MM.1S (cell line): ENCODE measurements around the gene ZNF587.
"Not testable (repeated sequence)": the region's sequence is repeated elsewhere in the genome, so short reads cannot be mapped to it uniquely, and the experiment has no call there.

Experiments
- DNase-seq: peaks from one replicate; pipeline ENCODE4 v3.0.0-alpha.2; 2015
- H2AFZ ChIP-seq: fragments of 300-600 bp; sonication (generic); 2 replicates; pipeline ENCODE4 v1.6.0; 2016; ENCODE audit warnings: antibody characterized with exemption, low read length
- H3F3A ChIP-seq: fragments of 300-600 bp; sonication (generic); 2 replicates; pipeline ENCODE4 v1.6.1; 2016; ENCODE audit warnings: mild to moderate bottlenecking, antibody characterized with exemption, low read length, moderate library complexity, mixed read lengths; ENCODE audit not compliant: insufficient read depth
- H3K27ac ChIP-seq: fragments of 300-600 bp; sonication (generic); 2 replicates; pipeline ENCODE4 v1.5.1; 2016; ENCODE audit warnings: mild to moderate bottlenecking, low read length
- H3K27me3 ChIP-seq: fragments of 300-600 bp; sonication (generic); replicated peaks from 2 replicates; pipeline ENCODE4 v1.6.0; 2016; ENCODE audit warnings: low read length; ENCODE audit not compliant: insufficient read depth
- H3K36me3 ChIP-seq: fragments of 300-600 bp; sonication (generic); replicated peaks from 2 replicates; pipeline ENCODE4 v1.6.1; 2016; ENCODE audit warnings: mild to moderate bottlenecking, low read length, mixed read lengths; ENCODE audit not compliant: insufficient read depth
- H3K4me1 ChIP-seq: fragments of 300-600 bp; sonication (generic); 2 replicates; pipeline ENCODE4 v1.6.1; 2016; ENCODE audit warnings: low read length, mixed read lengths
- H3K4me2 ChIP-seq: fragments of 300-600 bp; sonication (generic); 2 replicates; pipeline ENCODE4 v1.6.0; 2016; ENCODE audit warnings: low read depth, low read length
- H3K4me3 ChIP-seq: fragments of 300-600 bp; sonication (generic); 2 replicates; pipeline ENCODE4 v1.5.1; 2016; ENCODE audit warnings: low read length, mixed read lengths
- H3K79me2 ChIP-seq: fragments of 300-600 bp; sonication (generic); 2 replicates; pipeline ENCODE4 v1.6.1; 2016; ENCODE audit warnings: mixed run types, low read length, mixed read lengths
- H3K9ac ChIP-seq: fragments of 300-600 bp; sonication (generic); 2 replicates; pipeline ENCODE4 v1.6.1; 2016; ENCODE audit warnings: low read length, mixed read lengths
- H3K9me2 ChIP-seq: fragments of 300-600 bp; sonication (generic); replicated peaks from 2 replicates; pipeline ENCODE4 v1.6.1; 2016; ENCODE audit warnings: mild to moderate bottlenecking, low read length, mixed read lengths; ENCODE audit not compliant: insufficient read depth
- H3K9me3 ChIP-seq: fragments of 300-600 bp; sonication (generic); replicated peaks from 2 replicates; pipeline ENCODE4 v1.6.1; 2016; ENCODE audit warnings: mild to moderate bottlenecking, low read length, mixed read lengths; ENCODE audit not compliant: insufficient read depth
- H4K20me1 ChIP-seq: fragments of 300-600 bp; sonication (generic); 2 replicates; pipeline ENCODE4 v1.6.1; 2016; ENCODE audit warnings: mild to moderate bottlenecking, low read length, moderate library complexity, mixed read lengths; ENCODE audit not compliant: insufficient read depth
- EZH2 ChIP-seq: fragments of 300-600 bp; sonication (generic); optimal IDR thresholded peaks from 2 replicates; pipeline ENCODE3; 2017; ENCODE audit warnings: low read depth, mild to moderate bottlenecking, antibody characterized with exemption, low read length, mixed read lengths
- EZH2phosphoT487 ChIP-seq: fragments of 300-600 bp; sonication (generic); IDR thresholded peaks from 2 replicates; pipeline ENCODE4 v1.6.1; 2018; ENCODE audit warnings: antibody characterized with exemption, low read length
- TF ChIP-seq, protein P1 (sequence below): fragments of 300-600 bp; sonication (generic); IDR thresholded peaks from 2 replicates; pipeline ENCODE4 v1.5.1; 2016; ENCODE audit warnings: antibody characterized with exemption, low read length, mixed read lengths

The ZNF587 gene

DNA sequence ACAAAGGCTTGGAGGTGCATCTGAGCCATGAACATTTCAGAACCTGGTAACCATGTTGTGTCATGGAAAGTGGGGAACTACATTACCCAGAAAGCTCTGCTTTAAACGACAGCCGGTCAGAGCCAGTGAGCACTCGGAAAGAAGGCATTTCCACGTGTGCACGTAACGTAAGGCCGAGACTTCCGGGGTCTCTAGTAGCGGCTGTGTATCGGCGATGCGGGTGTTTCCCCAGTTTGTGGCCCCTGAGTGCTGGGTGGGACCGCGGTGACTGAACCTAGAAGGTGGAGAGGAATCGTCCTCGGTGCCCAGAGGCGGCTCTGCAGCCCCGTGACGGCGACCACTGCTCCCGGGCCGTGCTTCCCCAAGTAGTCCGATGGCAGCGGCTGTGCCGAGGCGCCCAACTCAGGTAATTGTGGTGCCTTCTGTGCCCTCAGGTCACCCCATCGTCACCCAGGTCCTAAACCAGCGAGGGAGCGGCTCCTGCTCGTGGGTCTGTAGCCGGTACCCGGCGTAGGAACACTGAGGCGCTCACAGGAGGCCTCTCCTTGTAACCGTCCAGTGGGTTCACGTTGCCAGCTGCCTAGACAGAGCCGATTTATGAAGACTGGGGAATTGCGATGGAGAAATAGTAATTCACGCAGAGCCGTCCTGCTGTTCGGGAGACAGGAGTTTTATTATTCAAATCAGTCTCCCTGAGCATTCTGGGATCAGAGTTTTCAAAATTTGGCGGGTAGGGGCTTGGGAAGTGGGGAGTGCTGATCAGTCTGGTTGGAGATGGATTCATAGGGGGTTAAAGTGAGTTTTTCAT lies at the start of gene ZNF587:
ZNF587 (plus strand) TSS at position 194 of the 808 bp plus-strand sequence; CDS start at position 374, 180 bp downstream.
- H3F3A ChIP-seq, H3K27ac ChIP-seq, H3K9me2 ChIP-seq, H3K27me3 ChIP-seq, H3K4me1 ChIP-seq, H3K9me3 ChIP-seq, H3K36me3 ChIP-seq, H2AFZ ChIP-seq, H4K20me1 ChIP-seq: not testable (repeated sequence)
- Histone ChIP-seq H3K4me2 (peak within 1 kb of the TSS; percentile 11; the same call in 1 of the 2 replicates), H3K79me2 (peaks cover 23% of the 10 kb centered on the region), H3K9ac (peak within 1 kb of the TSS; percentile 58; the same call in 1 of the 2 replicates), H3K4me3 (peak within 1 kb of the TSS; percentile 68)
- DNase-seq: peak; percentile 56

DNA sequence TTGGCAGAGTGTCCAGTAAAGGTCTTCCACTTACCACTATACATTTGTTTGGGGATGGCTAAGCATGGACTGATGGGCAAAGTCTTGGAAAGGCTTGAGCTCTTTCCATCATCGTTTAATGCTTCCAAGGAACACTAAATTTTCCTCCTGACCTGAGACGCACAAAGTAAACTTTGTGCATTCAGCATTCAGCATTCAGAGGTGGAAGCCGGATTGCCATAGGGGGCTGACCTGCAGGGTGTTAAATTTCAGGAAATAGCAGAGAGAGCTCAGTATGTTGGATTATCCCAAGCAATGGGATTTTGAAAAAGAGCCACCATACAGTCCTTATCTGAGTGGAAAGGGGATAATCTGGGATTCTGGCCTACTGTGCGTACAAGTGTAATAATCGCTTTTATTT lies 49.0 kb upstream of the ZNF587 start:
- Histone ChIP-seq H4K20me1 (no peaks in the 10 kb centered on the region), H3K27me3 (no peaks in the 10 kb centered on the region), H3K9me3 (no peaks in the 10 kb centered on the region), H3K9ac (no peak overlapping the region), H3K9me2 (no peaks in the 10 kb centered on the region), H3F3A (no peaks in the 10 kb centered on the region), H3K4me2 (no peak overlapping the region), H3K36me3 (no peaks in the 10 kb centered on the region), H3K27ac (no peak overlapping the region), H3K4me3 (no peak overlapping the region), H2AFZ (no peak overlapping the region), H3K79me2 (0 out of 2 replicates have a peak, but pooled peaks cover 2% of the 10 kb centered on the region), H3K4me1 (no peaks in the 10 kb centered on the region)
- DNase-seq: no peak
- TF ChIP-seq EZH2 (no peak), EZH2phosphoT487 (no peak)
- TF ChIP-seq, protein P1, sequence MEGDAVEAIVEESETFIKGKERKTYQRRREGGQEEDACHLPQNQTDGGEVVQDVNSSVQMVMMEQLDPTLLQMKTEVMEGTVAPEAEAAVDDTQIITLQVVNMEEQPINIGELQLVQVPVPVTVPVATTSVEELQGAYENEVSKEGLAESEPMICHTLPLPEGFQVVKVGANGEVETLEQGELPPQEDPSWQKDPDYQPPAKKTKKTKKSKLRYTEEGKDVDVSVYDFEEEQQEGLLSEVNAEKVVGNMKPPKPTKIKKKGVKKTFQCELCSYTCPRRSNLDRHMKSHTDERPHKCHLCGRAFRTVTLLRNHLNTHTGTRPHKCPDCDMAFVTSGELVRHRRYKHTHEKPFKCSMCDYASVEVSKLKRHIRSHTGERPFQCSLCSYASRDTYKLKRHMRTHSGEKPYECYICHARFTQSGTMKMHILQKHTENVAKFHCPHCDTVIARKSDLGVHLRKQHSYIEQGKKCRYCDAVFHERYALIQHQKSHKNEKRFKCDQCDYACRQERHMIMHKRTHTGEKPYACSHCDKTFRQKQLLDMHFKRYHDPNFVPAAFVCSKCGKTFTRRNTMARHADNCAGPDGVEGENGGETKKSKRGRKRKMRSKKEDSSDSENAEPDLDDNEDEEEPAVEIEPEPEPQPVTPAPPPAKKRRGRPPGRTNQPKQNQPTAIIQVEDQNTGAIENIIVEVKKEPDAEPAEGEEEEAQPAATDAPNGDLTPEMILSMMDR: no peak

DNA sequence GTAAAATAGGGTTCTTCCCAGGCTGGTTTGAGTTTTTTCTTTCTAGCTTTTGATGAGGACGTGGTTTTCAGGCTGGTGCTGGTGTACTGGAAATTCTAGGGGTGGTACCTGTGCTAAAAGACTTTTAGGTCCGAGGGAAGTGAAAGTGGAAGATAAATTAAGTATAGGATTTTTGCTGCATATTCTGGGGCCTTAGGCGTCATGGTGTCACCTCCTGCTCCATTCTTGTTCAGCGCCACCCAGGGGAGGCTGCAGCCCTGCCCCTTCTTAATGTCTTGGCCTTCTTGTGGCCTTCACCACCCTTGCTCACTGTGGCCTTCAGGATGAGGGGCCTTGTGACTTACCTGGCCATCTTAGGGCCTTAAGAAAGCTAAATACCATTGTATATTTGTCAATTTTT lies 47.4 kb upstream of the ZNF587 start:
- no peaks in the 10 kb centered on the region for H3F3A ChIP-seq
- no peak overlapping the region for H3K27ac ChIP-seq
- H4K20me1 ChIP-seq: no peaks in the 10 kb centered on the region
- H3K4me3 ChIP-seq: no peak overlapping the region
- no peak overlapping the region for H3K4me2 ChIP-seq
- H3K9me2 ChIP-seq: no peaks in the 10 kb centered on the region
- TF ChIP-seq EZH2phosphoT487 (no peak), EZH2 (no peak)
- TF ChIP-seq, protein P1: no peak
- no peaks in the 10 kb centered on the region for H3K27me3 ChIP-seq
- no peak overlapping the region for H2AFZ ChIP-seq
- H3K79me2 ChIP-seq: 0 out of 2 replicates have a peak, but pooled peaks cover 4% of the 10 kb centered on the region
- no peaks in the 10 kb centered on the region for H3K36me3 ChIP-seq
- no peak for DNase-seq
- H3K4me1 ChIP-seq: no peaks in the 10 kb centered on the region
- no peaks in the 10 kb centered on the region for H3K9me3 ChIP-seq
- no peak overlapping the region for H3K9ac ChIP-seq

DNA sequence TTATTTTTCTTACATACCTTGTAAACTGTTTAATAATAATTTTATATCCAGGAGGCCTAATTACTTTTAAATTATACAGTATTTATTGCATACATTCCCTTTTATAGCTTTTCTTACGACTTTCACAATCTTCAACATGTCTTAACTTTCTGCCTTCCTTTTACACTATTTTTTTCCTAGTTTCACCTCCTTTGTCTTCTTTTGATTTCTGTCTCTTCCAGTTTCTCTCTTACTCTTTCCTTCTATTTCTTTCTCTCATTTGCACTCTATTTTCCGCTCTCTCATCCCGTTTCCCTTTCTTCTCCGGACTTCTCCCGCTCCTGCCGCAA lies 46.4 kb upstream of the ZNF587 start:
- DNase-seq: no peak
- H3K4me2 ChIP-seq: no peak overlapping the region
- H2AFZ ChIP-seq: no peak overlapping the region

More for the DNA sequence above, 46.4 kb upstream of the ZNF587 start:
- Histone ChIP-seq H3K27me3 (no peaks in the 10 kb centered on the region), H4K20me1 (no peaks in the 10 kb centered on the region), H3K4me3 (no peak overlapping the region), H3K27ac (no peak overlapping the region), H3F3A (no peaks in the 10 kb centered on the region), H3K79me2 (0 out of 2 replicates have a peak, but pooled peaks cover 4% of the 10 kb centered on the region), H3K9me2 (no peaks in the 10 kb centered on the region), H3K36me3 (0 out of 2 replicates have a peak, but pooled peaks cover 3% of the 10 kb centered on the region), H3K9me3 (no peaks in the 10 kb centered on the region), H3K9ac (no peak overlapping the region), H3K4me1 (no peaks in the 10 kb centered on the region)
- no peak for TF ChIP-seq EZH2phosphoT487
- no peak for TF ChIP-seq EZH2
- TF ChIP-seq, protein P1: no peak
